ENCODE measurements around the gene NKPD1. TPM values are rescaled to one million over a fixed set of nuclear protein-coding genes. Genes with fewer than 3 reads are reported as not detected.

NKPD1 gene
- total and polyA plus RNA-seq, 4 donors = not detected

GRCh38 chr19:45122832-45123231, 38.0 kb downstream of the NKPD1 start:
- TF ChIP-seq, protein P1, sequence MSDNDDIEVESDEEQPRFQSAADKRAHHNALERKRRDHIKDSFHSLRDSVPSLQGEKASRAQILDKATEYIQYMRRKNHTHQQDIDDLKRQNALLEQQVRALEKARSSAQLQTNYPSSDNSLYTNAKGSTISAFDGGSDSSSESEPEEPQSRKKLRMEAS (IDR thresholded peaks at IDR 0.05) = no peak
- TF ChIP-seq EGR1 (IDR thresholded peaks at IDR 0.05; ENCODE audit: low read depth in 2 of 2) (no peak), TAF1 (conservative IDR thresholded peaks at IDR 0.05) (no peak), JUND (IDR thresholded peaks at IDR 0.05) (no peak), NR2F2 (IDR thresholded peaks at IDR 0.05) (no peak), RAD21 (IDR thresholded peaks at IDR 0.05) (no peak), FOXA2 (IDR thresholded peaks at IDR 0.05) (no peak), REST (IDR thresholded peaks at IDR 0.05) (no peak), SP1 (IDR thresholded peaks at IDR 0.05) (no peak), HNF4A (conservative IDR thresholded peaks at IDR 0.05) (no peak)
- TF ChIP-seq, protein P2, sequence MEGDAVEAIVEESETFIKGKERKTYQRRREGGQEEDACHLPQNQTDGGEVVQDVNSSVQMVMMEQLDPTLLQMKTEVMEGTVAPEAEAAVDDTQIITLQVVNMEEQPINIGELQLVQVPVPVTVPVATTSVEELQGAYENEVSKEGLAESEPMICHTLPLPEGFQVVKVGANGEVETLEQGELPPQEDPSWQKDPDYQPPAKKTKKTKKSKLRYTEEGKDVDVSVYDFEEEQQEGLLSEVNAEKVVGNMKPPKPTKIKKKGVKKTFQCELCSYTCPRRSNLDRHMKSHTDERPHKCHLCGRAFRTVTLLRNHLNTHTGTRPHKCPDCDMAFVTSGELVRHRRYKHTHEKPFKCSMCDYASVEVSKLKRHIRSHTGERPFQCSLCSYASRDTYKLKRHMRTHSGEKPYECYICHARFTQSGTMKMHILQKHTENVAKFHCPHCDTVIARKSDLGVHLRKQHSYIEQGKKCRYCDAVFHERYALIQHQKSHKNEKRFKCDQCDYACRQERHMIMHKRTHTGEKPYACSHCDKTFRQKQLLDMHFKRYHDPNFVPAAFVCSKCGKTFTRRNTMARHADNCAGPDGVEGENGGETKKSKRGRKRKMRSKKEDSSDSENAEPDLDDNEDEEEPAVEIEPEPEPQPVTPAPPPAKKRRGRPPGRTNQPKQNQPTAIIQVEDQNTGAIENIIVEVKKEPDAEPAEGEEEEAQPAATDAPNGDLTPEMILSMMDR (IDR thresholded peaks at IDR 0.05; ENCODE audit: low read depth, low read length, missing input control) = no peak
- TF ChIP-seq, protein P3, sequence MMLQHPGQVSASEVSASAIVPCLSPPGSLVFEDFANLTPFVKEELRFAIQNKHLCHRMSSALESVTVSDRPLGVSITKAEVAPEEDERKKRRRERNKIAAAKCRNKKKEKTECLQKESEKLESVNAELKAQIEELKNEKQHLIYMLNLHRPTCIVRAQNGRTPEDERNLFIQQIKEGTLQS (IDR thresholded peaks at IDR 0.05) = no peak
- Histone ChIP-seq H3K27ac (ENCODE audit: low read depth in 1 of 2, low read length in 2 of 2) (no peak overlapping the region), H3K9me3 (ENCODE audit: control insufficient read depth in 4 of 4, low read length in 3 of 4) (no peaks in the 10 kb centered on the region), H3K27me3 (ENCODE audit: control insufficient read depth in 4 of 4, insufficient read depth in 4 of 4, low read length in 3 of 4) (no peaks in the 10 kb centered on the region), H3K4me1 (ENCODE audit: control insufficient read depth in 4 of 4, insufficient read depth in 4 of 4, low read length in 3 of 4) (no peaks in the 10 kb centered on the region), H3K4me3 (ENCODE audit: low read depth in 1 of 3, low read length in 3 of 3) (no peak overlapping the region), H3K9ac (ENCODE audit: low read depth in 1 of 2, low read length in 2 of 2) (no peak overlapping the region), H3K36me3 (ENCODE audit: control insufficient read depth in 4 of 4, insufficient read depth in 3 of 4, low read depth in 1 of 4, low read length in 3 of 4) (no peaks in the 10 kb centered on the region)
- 89% methylated on average over 6 of the region's 6 CpGs for WGBS
- no peak for DNase-seq (ENCODE audit: low spot score)

DNA sequence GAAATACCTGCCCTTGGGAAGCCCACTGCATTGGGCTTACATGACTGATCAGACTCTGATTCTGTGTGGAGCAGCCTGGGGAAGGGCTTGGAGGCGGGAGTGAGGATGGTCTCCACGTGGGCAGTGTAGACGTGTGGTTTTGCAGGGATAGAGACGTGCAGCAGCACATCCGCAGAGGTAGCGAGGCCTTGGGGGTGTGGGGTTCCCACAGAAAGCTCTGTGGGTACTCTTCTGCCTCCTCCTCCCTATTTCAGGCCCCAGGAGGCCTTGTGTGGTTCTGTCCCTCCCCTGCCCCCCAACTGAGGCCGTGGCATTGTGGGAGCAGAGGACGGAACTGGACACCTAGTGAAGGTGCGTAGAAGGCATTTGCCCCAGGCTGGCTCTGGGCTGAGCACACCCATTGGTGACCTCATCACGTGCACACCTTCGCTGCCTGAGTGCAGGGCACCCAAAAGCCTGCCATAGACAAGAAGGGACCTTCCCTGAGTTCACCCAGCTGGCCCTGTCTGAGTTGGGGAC, 38.9 kb downstream of the NKPD1 start:
- Histone ChIP-seq H3K9me3 (ENCODE audit: control insufficient read depth in 4 of 4, low read length in 3 of 4) (no peaks in the 10 kb centered on the region), H3K27ac (ENCODE audit: low read depth in 1 of 2, low read length in 2 of 2) (no peak overlapping the region), H3K36me3 (ENCODE audit: control insufficient read depth in 4 of 4, insufficient read depth in 3 of 4, low read depth in 1 of 4, low read length in 3 of 4) (no peaks in the 10 kb centered on the region), H3K9ac (ENCODE audit: low read depth in 1 of 2, low read length in 2 of 2) (no peak overlapping the region), H3K27me3 (ENCODE audit: control insufficient read depth in 4 of 4, insufficient read depth in 4 of 4, low read length in 3 of 4) (no peaks in the 10 kb centered on the region), H3K4me3 (ENCODE audit: low read depth in 1 of 3, low read length in 3 of 3) (no peak overlapping the region), H3K4me1 (ENCODE audit: control insufficient read depth in 4 of 4, insufficient read depth in 4 of 4, low read length in 3 of 4) (no peaks in the 10 kb centered on the region)
- 92% methylated on average over 11 of the region's 11 CpGs for WGBS
- TF ChIP-seq ZBTB33 (IDR thresholded peaks at IDR 0.05) = no peak
- no peak for TF ChIP-seq NR2F2 (IDR thresholded peaks at IDR 0.05)
- TF ChIP-seq SP1 (IDR thresholded peaks at IDR 0.05) = no peak
- TF ChIP-seq JUND (IDR thresholded peaks at IDR 0.05) = no peak
- TF ChIP-seq REST (IDR thresholded peaks at IDR 0.05) = no peak
- no peak for TF ChIP-seq RXRA (IDR thresholded peaks at IDR 0.05)
- no peak for DNase-seq (ENCODE audit: low spot score)
